Spleen (tissue), 11 donors: ENCODE data around the gene CLMN. TPM values are rescaled to one million over a fixed set of nuclear protein-coding genes. Genes with fewer than 3 reads are reported as not detected.

Experiments
- DNase-seq: peaks from one replicate; pipeline ENCODE4 v3.0.0-alpha.2; 2020
- H3K27ac ChIP-seq, 8 donors: fragments of 200-600 bp; sonication (generic) in 7 of 8; 1 replicate in 4 of 8; 2 replicates in 4 of 8; pipeline versions ENCODE4 v1.5.0 to v1.8.0; 2016 to 2021; ENCODE audit warnings: inconsistent platforms in 4 of 8, mild to moderate bottlenecking in 4 of 8, moderate library complexity in 1 of 8
- H3K27me3 ChIP-seq, 7 donors: fragments of 200-600 bp; sonication (generic) in 6 of 7; replicated peaks in 1 of 7; 1 replicate in 4 of 7; 2 replicates in 3 of 7; pipeline versions ENCODE4 v1.5.0 to v1.8.0; 2016 to 2021; ENCODE audit warnings: inconsistent platforms in 3 of 7, mild to moderate bottlenecking in 1 of 7
- H3K36me3 ChIP-seq, 6 donors: fragments of 200-600 bp; sonication (generic) in 5 of 6; 1 replicate in 4 of 6; 2 replicates in 2 of 6; pipeline versions ENCODE4 v1.5.0 to v1.8.0; 2016 to 2021; ENCODE audit warnings: inconsistent platforms in 2 of 6
- H3K4me1 ChIP-seq, 6 donors: fragments of 200-600 bp; sonication (generic) in 5 of 6; 1 replicate in 3 of 6; 2 replicates in 3 of 6; pipeline versions ENCODE4 v1.5.0 to v1.8.0; 2016 to 2021; ENCODE audit warnings: inconsistent platforms in 3 of 6
- H3K4me3 ChIP-seq, 8 donors: fragments of 200-600 bp; sonication (generic) in 7 of 8; 1 replicate in 4 of 8; 2 replicates in 4 of 8; pipeline versions ENCODE4 v1.5.0 to v1.8.0; 2016 to 2021; ENCODE audit warnings: inconsistent platforms in 4 of 8, mild to moderate bottlenecking in 4 of 8, moderate library complexity in 2 of 8
- H3K9me3 ChIP-seq, 8 donors: fragments of 200-600 bp; sonication (generic) in 7 of 8; 1 replicate in 4 of 8; 2 replicates in 4 of 8; pipeline versions ENCODE4 v1.5.0 to v1.8.0; 2016 to 2021; ENCODE audit warnings: inconsistent platforms in 4 of 8
- CTCF ChIP-seq, 11 experiments: fragments of 200-600 bp in 7 of 11; fragments of 450-650 bp in 4 of 11; sonication (generic) in 4 of 11; IDR thresholded peaks in 8 of 11; conservative IDR thresholded peaks in 3 of 11; 1 replicate in 7 of 11; 2 replicates in 4 of 11; pipeline versions ENCODE4 v1.4.0 to v1.8.0; 2016 to 2021; ENCODE audit warnings: antibody characterized with exemption in 11 of 11, inconsistent platforms in 4 of 11, mild to moderate bottlenecking in 1 of 11
- POLR2A ChIP-seq, 3 donors: fragments of 450-650 bp; IDR thresholded peaks; one replicate each; pipeline ENCODE4 v1.5.1; 2017; ENCODE audit warnings: antibody characterized with exemption in 3 of 3, mild to moderate bottlenecking in 1 of 3
- POLR2AphosphoS5 ChIP-seq, 3 donors: sonication (generic); formaldehyde crosslinking; IDR thresholded peaks; one replicate each; pipeline ENCODE4 v1.5.1; 2017; ENCODE audit warnings: antibody characterized with exemption in 3 of 3
- WGBS, 5 donors: extraction: QIAGEN DNeasy Blood & Tissue Kit in 3 of 5; methylation state at CpG; one replicate each; pipeline versions ENCODE4 v1.1.5 to v1.1.7; 2013 to 2018; 5-methylcytosine and 5-hydroxymethylcytosine counted together
- intact Hi-C: fragments of 100-400 bp; cut with DNase I; formaldehyde crosslinking; loops from one replicate; pipeline ENCODE4 v1.15.0; 2023; ENCODE audit warnings: low total_unique reads
- polyA plus RNA-seq, 3 donors: library from polyadenylated mRNA; stranded (reverse); fragments of 200-250 nt; gene quantifications; one replicate each; pipeline ENCODE4 v1.2.1, GENCODE V29; 2013
- total RNA-seq, 7 donors: library from RNA; depleted of rRNA in 3 of 7; stranded (reverse); fragments of >200 nt in 3 of 7; fragmentation: NEBNext Ultra II Directional in 4 of 7; extraction: Animal tissue kit (Norgen Biotek cat#: 25700) in 4 of 7; gene quantifications; one replicate each; pipeline versions ENCODE4 v1.1.0 to v1.2.1, GENCODE V29; 2016 to 2021
- donor health status: healthy with polysubstance abuse.
- donor health status: DM: no; HTN: no; CAD: no; lungs with moderate emphysema.
- donor health status: DM: no; HTN: no; CAD: no.
- donor health status: Bipolar disorder and iron deficiency.
- donor health status: healthy.
- donor health status: DM: no; HTN: no; CAD: no.
- donor health status: DM: yes; HTN: yes; CAD: no.

Gene CLMN
- total and polyA plus RNA-seq, 10 donors, result 2.7 to 21.4 (median 14.8) TPM

GRCh38 chr14:95305145-95305544, 14.6 kb downstream of the CLMN start:
- DNase-seq, result no peak
- no peaks in the 10 kb centered on the region for H3K9me3 ChIP-seq
- no peaks in the 10 kb centered on the region for H3K27me3 ChIP-seq
- no peak overlapping the region for H3K4me3 ChIP-seq
- intact Hi-C loops, result no loop called here
- H3K27ac ChIP-seq, result no peak overlapping the region
- no peak for TF ChIP-seq CTCF (IDR thresholded peaks at IDR 0.05 in 8 of 11, conservative IDR thresholded peaks at IDR 0.05 in 3 of 11)
- TF ChIP-seq POLR2AphosphoS5 (IDR thresholded peaks at IDR 0.05), result no peak
- no peak for TF ChIP-seq POLR2A (IDR thresholded peaks at IDR 0.05)
- no peaks in the 10 kb centered on the region for H3K36me3 ChIP-seq
- peaks cover 0 to 17% (median 7%) of the 10 kb centered on the region in 6 donors for H3K4me1 ChIP-seq
- 86 to 93% (median 89%) methylated on average over 7 of the region's 7 CpGs for WGBS, 5 donors

- no peak for DNase-seq
- intact Hi-C loops, result no loop called here
- no peak overlapping the region for H3K27ac ChIP-seq
- H3K27me3 ChIP-seq, result no peaks in the 10 kb centered on the region
- H3K9me3 ChIP-seq, result no peaks in the 10 kb centered on the region
- peaks cover 0 to 22% (median 10%) of the 10 kb centered on the region in 6 donors for H3K4me1 ChIP-seq
- H3K36me3 ChIP-seq, result no peaks in the 10 kb centered on the region
- WGBS, 5 donors, result 47 to 67% (median 51%) methylated on average over 3 of the region's 3 CpGs
- TF ChIP-seq CTCF (IDR thresholded peaks at IDR 0.05 in 8 of 11, conservative IDR thresholded peaks at IDR 0.05 in 3 of 11), result no peak
- TF ChIP-seq POLR2AphosphoS5 (IDR thresholded peaks at IDR 0.05), result no peak
- TF ChIP-seq POLR2A (IDR thresholded peaks at IDR 0.05), result no peak
- no peak overlapping the region for H3K4me3 ChIP-seq
These were observed 15.4 kb downstream of the CLMN start for GRCh38 chr14:95304342-95304741.

GRCh38 chr14:95303552-95303951, 16.2 kb downstream of the CLMN start:
- no peak overlapping the region for H3K27ac ChIP-seq
- no peaks in the 10 kb centered on the region for H3K9me3 ChIP-seq
- no peak for DNase-seq
- intact Hi-C loops, result no loop called here
- H3K4me3 ChIP-seq, result no peak overlapping the region
- TF ChIP-seq CTCF (IDR thresholded peaks at IDR 0.05 in 8 of 11, conservative IDR thresholded peaks at IDR 0.05 in 3 of 11), result no peak
- TF ChIP-seq POLR2A (IDR thresholded peaks at IDR 0.05), result no peak
- no peak for TF ChIP-seq POLR2AphosphoS5 (IDR thresholded peaks at IDR 0.05)
- no peaks in the 10 kb centered on the region for H3K27me3 ChIP-seq
- no peaks in the 10 kb centered on the region for H3K36me3 ChIP-seq
- 81 to 96% (median 91%) methylated on average over 3 to 4 of the region's 4 CpGs for WGBS, 5 donors
- peaks cover 0 to 22% (median 10%) of the 10 kb centered on the region in 6 donors for H3K4me1 ChIP-seq

- WGBS, 5 donors, result 71 to 84% (median 77%) methylated on average over 5 to 10 of the region's 10 CpGs
- Histone ChIP-seq H3K27me3 (no peaks in the 10 kb centered on the region), H3K36me3 (no peaks in the 10 kb centered on the region), H3K27ac (no peak overlapping the region), H3K4me3 (no peak overlapping the region), H3K4me1 (peaks cover 0 to 22% (median 10%) of the 10 kb centered on the region in 6 donors), H3K9me3 (no peaks in the 10 kb centered on the region)
- intact Hi-C loops, result no loop called here
- TF ChIP-seq POLR2A (IDR thresholded peaks at IDR 0.05) (no peak), POLR2AphosphoS5 (IDR thresholded peaks at IDR 0.05) (no peak), CTCF (IDR thresholded peaks at IDR 0.05 in 8 of 11, conservative IDR thresholded peaks at IDR 0.05 in 3 of 11) (no peak)
- no peak for DNase-seq
These were observed 16.8 kb downstream of the CLMN start for GRCh38 chr14:95302667-95303506.
